Measurements from ENCODE around the gene AFF1. TPM values are rescaled to one million over a fixed set of nuclear protein-coding genes. Genes with fewer than 3 reads are reported as not detected.

Gene AFF1
- total RNA-seq, 1 experiment from 2014 or later = 14.5 TPM

DNA sequence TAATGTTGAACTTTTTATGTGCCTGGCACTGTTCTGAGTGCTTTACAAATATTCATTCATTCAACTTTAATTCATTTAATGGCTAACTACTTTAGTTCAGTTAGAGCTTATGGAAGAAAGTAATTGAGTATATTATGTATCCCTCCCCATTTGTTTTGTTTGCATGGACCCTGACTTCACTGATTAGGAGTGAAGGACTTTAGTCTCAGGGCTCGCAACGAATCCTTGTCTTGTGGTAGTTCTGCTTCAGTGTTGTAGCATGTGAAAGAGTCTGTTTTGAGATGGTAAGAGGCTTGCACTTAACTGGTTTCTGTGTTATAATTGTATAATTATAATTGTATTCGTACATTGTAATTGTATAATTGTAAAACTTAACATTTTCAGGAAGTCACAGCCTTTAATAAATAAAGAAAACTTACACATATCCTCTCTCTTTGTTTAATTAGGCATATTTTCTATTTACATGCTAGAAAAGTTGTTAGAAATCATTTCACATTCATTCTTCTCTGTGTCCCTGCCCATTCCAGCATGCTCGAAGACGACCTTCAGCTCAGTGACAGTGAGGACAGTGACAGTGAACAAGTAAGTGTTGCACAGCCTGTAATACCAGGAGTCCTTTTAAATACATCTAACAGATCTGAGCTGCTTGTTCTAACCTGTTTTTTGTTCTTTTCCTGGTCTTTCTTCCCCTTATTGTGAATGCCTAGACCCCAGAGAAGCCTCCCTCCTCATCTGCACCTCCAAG is 170.5 kb downstream of the AFF1 start:
- H3K27ac ChIP-seq = no peak overlapping the region
- no peaks in the 10 kb centered on the region for H3K27me3 ChIP-seq (replicated peaks)
- H3K9me3 ChIP-seq (replicated peaks) = no peaks in the 10 kb centered on the region
- peaks cover 23% of the 10 kb centered on the region for H3K36me3 ChIP-seq
- no peak for DNase-seq (ENCODE audit: low read depth in 1 of 2, low spot score in 2 of 2)
- H3K4me3 ChIP-seq = no peak overlapping the region
- H3K4me1 ChIP-seq (replicated peaks) = peaks cover 37% of the 10 kb centered on the region

DNA sequence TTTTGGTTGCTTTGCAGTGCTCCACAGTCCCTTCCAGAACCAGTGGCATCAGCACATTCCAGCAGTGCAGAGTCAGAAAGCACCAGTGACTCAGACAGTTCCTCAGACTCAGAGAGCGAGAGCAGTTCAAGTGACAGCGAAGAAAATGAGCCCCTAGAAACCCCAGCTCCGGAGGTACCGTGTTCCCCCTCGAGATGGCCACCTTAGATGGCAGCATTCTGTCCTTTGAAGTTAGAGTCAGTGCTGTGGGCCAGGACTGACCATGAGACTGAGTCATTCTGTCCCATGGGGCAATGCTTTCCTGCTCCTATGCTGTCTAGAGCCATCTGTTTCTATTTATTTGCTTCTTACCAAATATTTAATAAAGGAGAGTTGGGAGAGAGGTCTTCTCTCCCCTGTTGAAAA is 173.3 kb downstream of the AFF1 start:
- no peaks in the 10 kb centered on the region for H3K27me3 ChIP-seq (replicated peaks)
- DNase-seq (ENCODE audit: low read depth in 1 of 2, low spot score in 2 of 2) = peak; percentile 91 to 93
- H3K4me3 ChIP-seq = no peak overlapping the region

DNA sequence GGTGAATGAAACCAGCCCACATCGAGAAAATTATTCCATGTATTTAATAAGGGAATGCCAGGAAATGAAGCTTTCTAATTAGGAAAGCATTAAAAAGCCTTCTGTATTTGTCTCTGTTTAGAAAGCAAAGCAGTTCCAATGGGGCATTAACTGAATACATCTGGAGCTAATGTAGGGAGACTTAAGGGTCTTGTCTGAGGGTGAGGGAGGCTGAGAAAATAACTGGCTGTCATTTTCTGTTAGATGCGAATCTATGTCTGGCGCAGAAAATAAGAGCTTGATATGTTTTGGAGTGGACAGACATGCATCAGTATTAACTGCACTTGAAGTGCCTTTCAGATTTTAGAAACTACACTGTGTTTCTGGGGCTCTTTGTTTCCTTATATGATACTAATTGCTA is 174.3 kb downstream of the AFF1 start:
- H3K27ac ChIP-seq = no peak overlapping the region
- H3K27me3 ChIP-seq (replicated peaks) = no peaks in the 10 kb centered on the region
- H3K36me3 ChIP-seq = peaks cover 39% of the 10 kb centered on the region
- H3K9me3 ChIP-seq (replicated peaks) = no peaks in the 10 kb centered on the region
- H3K4me1 ChIP-seq (replicated peaks) = peaks cover 26% of the 10 kb centered on the region
- H3K4me3 ChIP-seq = no peak overlapping the region
- no peak for DNase-seq (ENCODE audit: low read depth in 1 of 2, low spot score in 2 of 2)

More for the DNA sequence above, 173.3 kb downstream of the AFF1 start:
- Histone ChIP-seq H3K27ac (peak overlapping the region; percentile 52), H3K36me3 (peaks cover 38% of the 10 kb centered on the region), H3K4me1 (replicated peaks) (peaks cover 36% of the 10 kb centered on the region), H3K9me3 (replicated peaks) (no peaks in the 10 kb centered on the region)

DNA sequence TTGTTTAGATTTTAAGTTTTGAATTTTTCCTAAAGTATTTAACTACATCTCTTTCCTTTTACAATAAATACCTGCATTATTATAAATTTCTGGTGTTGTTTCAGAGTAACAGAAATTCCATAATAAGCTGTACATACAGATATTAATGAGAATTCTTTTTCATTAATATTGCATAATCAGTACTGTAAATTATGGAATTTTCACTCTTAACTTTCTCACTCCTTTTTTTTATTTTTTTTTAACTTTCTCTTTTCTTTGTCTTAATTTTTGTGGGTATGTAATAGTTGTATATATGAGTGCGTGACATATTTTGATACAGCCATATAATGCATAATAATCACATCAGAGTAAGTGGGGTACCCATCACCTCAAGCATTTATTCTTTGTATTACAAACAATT is 175.1 kb downstream of the AFF1 start:
- H3K4me3 ChIP-seq = no peak overlapping the region
- H3K27me3 ChIP-seq (replicated peaks) = no peaks in the 10 kb centered on the region
- DNase-seq (ENCODE audit: low read depth in 1 of 2, low spot score in 2 of 2) = no peak
- H3K36me3 ChIP-seq = peaks cover 37% of the 10 kb centered on the region
- no peaks in the 10 kb centered on the region for H3K9me3 ChIP-seq (replicated peaks)
- H3K27ac ChIP-seq = no peak overlapping the region
- H3K4me1 ChIP-seq (replicated peaks) = peaks cover 21% of the 10 kb centered on the region

GRCh38 chr4:87112063-87112462 is 177.3 kb downstream of the AFF1 start:
- no peaks in the 10 kb centered on the region for H3K9me3 ChIP-seq (replicated peaks)
- peaks cover 21% of the 10 kb centered on the region for H3K4me1 ChIP-seq (replicated peaks)
- DNase-seq (ENCODE audit: low read depth in 1 of 2, low spot score in 2 of 2) = no peak
- H3K4me3 ChIP-seq = no peak overlapping the region
- peaks cover 47% of the 10 kb centered on the region for H3K36me3 ChIP-seq
- no peaks in the 10 kb centered on the region for H3K27me3 ChIP-seq (replicated peaks)
- no peak overlapping the region for H3K27ac ChIP-seq

- H3K4me3 ChIP-seq = no peak overlapping the region
- no peak overlapping the region for H3K27ac ChIP-seq
- H3K9me3 ChIP-seq (replicated peaks) = no peaks in the 10 kb centered on the region
- peaks cover 15% of the 10 kb centered on the region for H3K4me1 ChIP-seq (replicated peaks)
- no peak for DNase-seq (ENCODE audit: low read depth in 1 of 2, low spot score in 2 of 2)
- H3K36me3 ChIP-seq = peaks cover 49% of the 10 kb centered on the region
- H3K27me3 ChIP-seq (replicated peaks) = no peaks in the 10 kb centered on the region
Measured at GRCh38 chr4:87114245-87115062, 179.6 kb downstream of the AFF1 start.

- Histone ChIP-seq H3K27me3 (replicated peaks) (no peaks in the 10 kb centered on the region), H3K9me3 (replicated peaks) (no peaks in the 10 kb centered on the region), H3K4me1 (replicated peaks) (peaks cover 33% of the 10 kb centered on the region), H3K27ac (no peak overlapping the region), H3K36me3 (peaks cover 52% of the 10 kb centered on the region), H3K4me3 (no peak overlapping the region)
- DNase-seq (ENCODE audit: low read depth in 1 of 2, low spot score in 2 of 2) = no peak
Measured at GRCh38 chr4:87116231-87116630, 181.4 kb downstream of the AFF1 start.

DNA sequence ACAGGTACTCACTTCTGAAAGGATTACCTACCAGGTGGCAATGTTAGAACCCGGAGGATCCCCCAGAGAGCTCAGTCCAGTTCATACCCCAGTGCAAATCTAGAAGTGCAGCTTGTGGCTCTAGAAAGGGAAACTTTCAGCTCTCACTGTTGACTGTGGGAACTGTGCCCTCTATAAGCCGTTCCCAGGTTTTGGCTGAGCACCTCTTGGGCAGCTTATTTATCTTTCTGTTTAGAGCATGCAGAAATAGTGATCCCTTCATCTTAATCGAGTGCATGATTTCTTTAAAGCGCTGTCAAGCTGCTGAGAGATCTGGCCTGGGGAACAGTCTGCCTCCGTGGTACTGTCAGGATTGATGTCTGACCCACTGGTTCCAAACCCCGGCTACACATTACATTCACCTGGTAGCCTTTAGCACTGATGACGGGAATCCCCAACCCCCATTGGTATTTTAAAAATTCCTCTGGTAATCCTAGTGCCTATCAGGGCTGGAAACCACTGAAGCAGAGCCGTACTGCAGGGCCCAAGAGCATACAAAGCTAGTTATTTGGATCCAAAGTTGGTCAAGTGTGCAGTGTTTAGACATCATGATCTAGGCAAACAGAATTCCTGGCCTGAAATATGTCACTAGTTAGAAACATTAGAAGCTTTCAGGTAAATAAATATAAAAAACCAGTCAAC is 182.4 kb downstream of the AFF1 start:
- Histone ChIP-seq H3K36me3 (peaks cover 43% of the 10 kb centered on the region), H3K9me3 (replicated peaks) (no peaks in the 10 kb centered on the region), H3K27ac (no peak overlapping the region), H3K27me3 (replicated peaks) (no peaks in the 10 kb centered on the region), H3K4me1 (replicated peaks) (peaks cover 42% of the 10 kb centered on the region), H3K4me3 (no peak overlapping the region)
- no peak for DNase-seq (ENCODE audit: low read depth in 1 of 2, low spot score in 2 of 2)

GRCh38 chr4:87117732-87118075 is 182.9 kb downstream of the AFF1 start:
- peaks cover 42% of the 10 kb centered on the region for H3K4me1 ChIP-seq (replicated peaks)
- no peak for DNase-seq (ENCODE audit: low read depth in 1 of 2, low spot score in 2 of 2)
- no peaks in the 10 kb centered on the region for H3K9me3 ChIP-seq (replicated peaks)
- no peak overlapping the region for H3K4me3 ChIP-seq
- peaks cover 38% of the 10 kb centered on the region for H3K36me3 ChIP-seq
- no peaks in the 10 kb centered on the region for H3K27me3 ChIP-seq (replicated peaks)
- no peak overlapping the region for H3K27ac ChIP-seq

DNA sequence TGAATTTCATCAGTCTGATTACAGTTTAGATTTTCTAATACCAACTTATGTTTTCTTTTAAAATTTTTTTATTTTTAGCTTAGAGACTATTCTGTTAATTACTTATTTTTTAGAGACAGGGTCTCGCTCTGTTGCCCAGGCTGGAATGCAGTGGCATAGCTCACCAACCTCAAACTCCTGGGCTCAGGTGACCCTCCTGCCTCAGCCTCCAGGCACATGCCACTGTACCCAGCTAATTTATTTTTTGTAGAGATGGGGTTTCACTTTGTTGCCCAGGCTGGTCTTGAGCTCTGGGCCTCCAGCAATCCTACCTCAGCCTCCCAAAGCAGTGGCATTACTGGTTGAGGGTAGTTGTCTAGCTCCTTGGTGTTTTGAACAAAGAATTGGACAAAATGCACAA is 183.6 kb downstream of the AFF1 start:
- no peaks in the 10 kb centered on the region for H3K9me3 ChIP-seq (replicated peaks)
- DNase-seq (ENCODE audit: low read depth in 1 of 2, low spot score in 2 of 2) = no peak
- H3K4me1 ChIP-seq (replicated peaks) = peaks cover 42% of the 10 kb centered on the region
- H3K27me3 ChIP-seq (replicated peaks) = no peaks in the 10 kb centered on the region
- H3K27ac ChIP-seq = peak overlapping the region; percentile 33
- no peak overlapping the region for H3K4me3 ChIP-seq
- H3K36me3 ChIP-seq = peaks cover 33% of the 10 kb centered on the region

- H3K27me3 ChIP-seq (replicated peaks) = no peaks in the 10 kb centered on the region
- peak; percentile 89 for DNase-seq (ENCODE audit: low read depth in 1 of 2, low spot score in 2 of 2)
- no peak overlapping the region for H3K4me3 ChIP-seq
- peak overlapping the region; percentile 65 for H3K27ac ChIP-seq
- peaks cover 42% of the 10 kb centered on the region for H3K4me1 ChIP-seq (replicated peaks)
- H3K36me3 ChIP-seq = peaks cover 33% of the 10 kb centered on the region
- H3K9me3 ChIP-seq (replicated peaks) = no peaks in the 10 kb centered on the region
Measured at GRCh38 chr4:87118826-87119225, 184.0 kb downstream of the AFF1 start.

- H3K36me3 ChIP-seq = peaks cover 36% of the 10 kb centered on the region
- H3K4me3 ChIP-seq = no peak overlapping the region
- no peaks in the 10 kb centered on the region for H3K9me3 ChIP-seq (replicated peaks)
- no peak for DNase-seq (ENCODE audit: low read depth in 1 of 2, low spot score in 2 of 2)
- peaks cover 42% of the 10 kb centered on the region for H3K4me1 ChIP-seq (replicated peaks)
- peak overlapping the region; percentile 65 for H3K27ac ChIP-seq
- no peaks in the 10 kb centered on the region for H3K27me3 ChIP-seq (replicated peaks)
Measured at GRCh38 chr4:87120010-87120409, 185.2 kb downstream of the AFF1 start.

DNA sequence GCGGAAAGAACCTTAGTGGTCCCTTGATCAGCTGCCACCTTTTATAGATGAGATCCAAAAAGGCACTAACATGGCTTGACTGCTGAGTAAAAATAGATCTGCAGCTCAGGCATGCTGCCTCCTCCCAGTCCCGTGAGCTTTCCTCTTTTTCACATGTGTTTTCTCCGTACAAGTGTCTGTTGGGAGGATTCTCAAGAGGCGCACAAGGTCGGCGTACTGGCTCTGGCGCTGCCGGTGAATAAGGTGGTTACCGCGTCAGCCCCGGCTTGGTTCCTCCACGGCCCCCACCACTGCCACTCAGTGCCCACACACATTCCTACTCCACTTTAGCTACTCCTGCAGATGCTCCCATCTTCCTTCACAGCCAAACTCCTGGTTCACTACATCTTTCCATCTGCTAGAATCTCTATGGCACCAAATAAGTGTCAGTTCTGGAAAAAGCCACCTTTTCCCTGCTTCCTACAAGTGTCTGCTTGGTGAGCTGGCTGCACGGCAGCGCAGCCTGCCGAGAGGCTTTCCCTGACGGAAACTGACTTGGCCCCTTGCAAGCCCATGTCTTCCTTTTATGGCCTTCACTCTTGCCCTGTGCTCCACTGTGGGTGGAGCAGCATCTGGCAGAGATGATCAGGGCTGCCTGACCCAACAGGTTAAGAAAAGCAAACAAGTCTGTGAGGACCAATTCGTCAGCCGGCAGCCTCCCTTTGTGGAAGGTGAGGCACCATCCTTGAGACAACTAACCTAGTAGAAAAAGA is 185.8 kb downstream of the AFF1 start:
- Histone ChIP-seq H3K4me1 (replicated peaks) (peaks cover 42% of the 10 kb centered on the region), H3K9me3 (replicated peaks) (no peaks in the 10 kb centered on the region), H3K27ac (peak overlapping the region; percentile 65; the same call in 1 of the 2 replicates), H3K27me3 (replicated peaks) (no peaks in the 10 kb centered on the region), H3K4me3 (no peak overlapping the region), H3K36me3 (peaks cover 37% of the 10 kb centered on the region)
- DNase-seq (ENCODE audit: low read depth in 1 of 2, low spot score in 2 of 2) = peak; percentile 36 to 46

Data from SJSA1 (cell line).